GM19351 (cell line): ENCODE measurements around the gene GNAZ.
"Not testable (repeated sequence)": the region's sequence is repeated elsewhere in the genome, so short reads cannot be mapped to it uniquely, and the experiment has no call there.

Source experiments
- ATAC-seq: cut with Tn5 transposase; IDR thresholded peaks from one replicate; pipeline ENCODE4 v1.9.1; 2021; ENCODE audit warnings: mild to moderate bottlenecking, moderate library complexity; ENCODE audit not compliant: unreplicated experiment

GNAZ gene

DNA sequence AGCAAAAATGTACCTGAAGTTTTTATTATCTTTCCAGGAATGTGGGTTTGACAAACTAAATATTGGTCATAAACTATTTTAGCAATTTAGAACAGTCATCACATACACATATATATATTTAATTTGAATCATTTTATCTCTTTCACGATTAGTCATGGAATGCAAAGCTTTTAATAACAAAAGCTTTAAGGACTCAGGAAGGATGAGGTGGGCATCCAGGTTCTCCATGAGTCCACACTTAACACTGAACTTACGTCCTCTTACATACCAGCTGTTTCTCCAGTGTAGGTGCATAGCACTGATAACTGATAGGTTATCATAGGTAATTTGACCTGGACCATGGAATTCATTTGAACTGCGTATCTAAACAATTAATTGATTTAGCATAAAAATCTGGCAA, 28.1 kb upstream of the GNAZ start:
- ATAC-seq = no peak

DNA sequence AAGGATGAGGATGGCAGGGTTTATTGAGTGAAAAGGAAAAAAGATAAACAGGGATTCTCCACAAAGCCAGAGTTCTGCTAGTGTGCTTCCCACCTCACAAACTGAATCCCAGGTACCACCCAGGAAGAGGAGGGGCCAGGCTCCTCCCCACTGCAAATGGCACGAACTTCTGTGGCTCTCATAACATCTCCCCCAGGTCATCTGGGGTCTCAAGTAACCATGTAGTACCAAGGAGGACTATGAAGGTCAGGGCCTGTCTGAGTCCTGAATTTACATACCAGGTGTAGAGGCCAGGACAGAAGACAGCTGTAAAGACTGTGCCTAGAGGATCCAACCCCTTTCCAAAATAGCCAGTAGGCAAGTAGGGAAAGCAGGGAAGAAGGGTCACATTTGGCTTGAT, 25.7 kb upstream of the GNAZ start:
- no peak for ATAC-seq

DNA sequence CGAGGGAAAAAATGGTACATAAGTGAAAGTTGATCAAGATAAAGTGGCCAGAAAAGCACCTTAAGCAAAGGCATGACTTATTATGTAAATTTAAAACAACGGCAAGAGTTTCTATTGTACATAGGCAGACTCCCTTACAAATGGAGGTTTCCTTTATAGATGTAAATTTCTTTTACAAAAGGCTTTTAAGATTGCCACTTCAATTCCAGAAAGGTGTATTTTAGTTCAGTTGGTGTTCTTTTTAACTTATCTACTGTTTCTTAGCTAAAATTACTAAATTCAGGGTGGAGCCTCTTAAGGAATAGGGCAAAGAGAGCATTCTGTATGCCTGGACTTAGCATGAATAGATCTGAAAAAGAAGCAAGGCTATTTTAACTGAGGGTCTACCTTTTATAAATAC, 24.9 kb upstream of the GNAZ start:
- no peak for ATAC-seq

DNA sequence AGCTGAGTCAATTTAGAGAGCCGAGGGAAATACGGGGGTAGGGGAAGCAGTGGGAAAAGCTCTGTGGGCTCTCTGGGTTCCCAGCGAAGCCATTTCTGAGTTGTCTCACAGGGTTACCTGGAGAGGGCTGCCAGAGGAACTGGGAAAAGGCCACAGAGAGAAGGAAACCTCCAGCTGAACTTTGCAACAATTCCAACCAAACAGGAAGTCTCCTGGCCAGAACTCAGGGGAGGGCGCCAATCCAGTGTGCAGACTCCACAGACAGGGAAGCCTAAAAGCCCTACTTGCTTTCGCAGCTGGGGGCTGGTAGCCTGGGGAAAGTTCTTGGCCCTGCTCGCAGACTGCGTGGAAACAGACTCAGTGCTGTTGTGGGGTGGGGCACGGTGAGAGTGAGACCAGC, 23.1 kb upstream of the GNAZ start:
- ATAC-seq = no peak

DNA sequence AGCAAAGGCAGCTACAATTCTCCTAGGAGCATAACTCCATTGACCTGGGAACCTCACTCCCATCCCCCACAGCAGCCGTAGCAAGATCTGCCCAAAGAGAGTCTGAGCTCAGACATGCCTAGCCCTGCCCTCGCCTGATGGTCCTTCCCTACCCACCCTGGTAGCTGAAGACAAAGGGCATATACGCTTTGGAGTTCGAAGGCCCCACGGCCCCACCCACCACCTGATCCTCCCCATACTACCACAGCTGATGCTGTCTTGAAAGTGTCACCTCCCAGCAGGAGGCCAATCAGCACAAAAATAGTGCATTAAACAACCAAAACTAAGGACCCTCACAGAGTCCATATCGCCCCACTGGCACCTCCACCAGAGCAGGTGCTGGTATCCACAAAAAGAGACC, 22.6 kb upstream of the GNAZ start:
- ATAC-seq = no peak

DNA sequence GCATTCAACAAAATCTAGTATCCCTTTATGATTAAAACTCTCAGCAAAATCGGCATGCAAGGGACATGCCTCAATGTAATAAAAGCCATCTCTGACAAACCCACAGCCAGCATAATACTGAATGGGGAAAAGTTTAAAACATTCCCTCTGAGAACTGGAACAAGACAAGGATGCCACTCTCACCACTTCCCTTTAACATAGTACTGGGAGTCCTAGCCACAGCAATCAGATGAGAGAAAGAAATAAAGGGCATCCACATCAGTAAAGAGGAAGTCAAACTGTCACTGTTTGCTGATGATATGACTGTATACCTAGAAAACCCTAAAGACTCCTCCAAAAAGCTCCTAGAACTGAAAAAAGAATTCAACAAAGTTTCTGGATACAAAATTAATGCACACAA, 19.8 kb upstream of the GNAZ start:
- ATAC-seq = not testable (repeated sequence)

DNA sequence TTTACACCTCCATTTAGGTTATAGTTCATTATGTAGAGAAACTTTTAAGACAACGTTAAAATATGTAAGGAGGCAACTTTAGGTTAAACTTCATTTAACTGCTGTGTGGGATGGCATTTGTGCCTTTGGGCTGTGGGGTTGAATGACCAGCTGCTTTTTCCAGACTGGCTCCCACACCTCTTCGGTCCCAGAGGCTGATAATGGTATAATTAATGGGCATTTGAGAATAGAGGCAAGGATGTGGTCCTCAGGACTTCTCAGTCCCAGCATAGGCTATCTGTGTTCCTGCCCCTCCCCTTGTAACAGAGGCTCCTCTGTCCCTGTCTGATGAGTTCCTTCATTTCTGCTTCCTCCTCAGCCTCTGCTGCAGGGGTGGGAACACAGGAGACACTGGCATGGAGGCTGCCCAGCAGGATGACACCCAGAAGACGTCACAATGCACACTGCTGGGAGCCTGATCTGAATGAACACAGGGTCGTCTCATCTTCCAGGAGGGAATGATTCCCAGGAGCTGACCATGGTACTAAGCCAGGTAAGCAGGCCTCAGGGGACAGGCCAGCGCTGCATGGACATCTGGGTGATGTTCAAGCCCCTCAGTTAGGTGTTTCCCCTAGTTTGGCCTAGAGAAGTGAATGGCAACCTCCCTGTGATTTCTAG, 17.1 kb upstream of the GNAZ start:
- ATAC-seq = no peak

DNA sequence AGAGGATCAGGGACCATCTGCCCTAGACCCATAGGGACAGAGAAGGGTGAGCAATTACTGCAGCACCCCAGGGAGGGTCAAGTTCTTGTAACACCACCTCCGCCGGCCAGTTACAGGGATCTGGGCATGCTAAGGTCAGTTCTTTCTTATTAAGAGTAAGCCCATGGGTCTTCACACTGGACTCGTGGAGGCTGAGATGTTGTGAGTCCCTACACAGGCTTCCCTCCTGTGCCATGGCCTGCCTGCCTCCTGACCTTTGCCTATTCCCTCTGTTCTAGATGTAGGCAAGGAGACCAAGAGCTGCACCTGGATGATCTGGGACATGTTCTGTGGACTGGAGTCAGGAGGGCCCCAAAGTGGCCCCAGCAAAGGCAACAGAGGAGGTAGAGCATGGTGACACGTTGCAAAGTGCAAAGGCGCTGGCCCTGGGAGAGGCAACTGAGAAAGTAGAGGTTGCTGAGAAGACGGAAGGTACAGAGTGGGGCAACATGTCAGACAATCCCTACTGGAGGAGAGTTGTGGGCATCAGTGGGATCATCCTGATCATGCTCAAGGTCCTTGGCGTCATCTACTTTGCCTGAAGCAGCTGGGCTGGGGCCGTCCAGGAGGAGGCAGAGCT, 16.3 kb upstream of the GNAZ start:
- ATAC-seq = no peak

DNA sequence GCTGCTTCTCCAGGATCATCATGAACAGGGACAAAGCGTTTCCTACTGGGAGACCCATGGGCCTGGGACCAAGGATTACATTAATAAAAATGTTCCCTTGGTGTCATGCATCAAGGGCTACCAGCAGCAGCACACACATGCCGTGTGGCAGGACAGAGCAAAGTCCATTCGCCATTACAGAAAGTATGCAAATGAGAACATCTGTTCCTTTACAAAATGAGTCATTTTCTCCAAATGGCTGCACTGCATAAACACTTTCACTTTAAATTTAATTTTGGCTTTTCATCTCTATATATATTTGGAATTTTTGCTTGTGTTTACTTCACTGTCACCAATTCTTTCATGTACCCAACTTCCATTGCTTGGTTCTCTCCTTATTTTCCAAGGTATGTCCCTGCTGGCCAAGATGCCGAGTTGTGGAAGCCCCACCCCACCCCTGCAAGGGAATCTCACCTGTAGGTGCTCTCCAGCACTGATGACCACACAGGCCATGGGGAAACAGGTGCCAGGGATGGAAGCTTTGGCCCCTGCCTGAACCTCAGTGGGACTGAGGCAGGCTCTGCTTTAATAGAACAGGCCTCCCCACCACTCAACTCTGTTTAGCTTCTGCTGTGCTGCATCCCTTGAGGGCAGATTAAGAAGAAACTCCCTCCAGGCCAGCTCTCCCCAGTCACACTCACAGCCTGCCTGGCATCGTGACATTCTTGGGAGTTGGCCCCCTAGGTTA, 15.6 kb upstream of the GNAZ start:
- ATAC-seq = peak; percentile 55

DNA sequence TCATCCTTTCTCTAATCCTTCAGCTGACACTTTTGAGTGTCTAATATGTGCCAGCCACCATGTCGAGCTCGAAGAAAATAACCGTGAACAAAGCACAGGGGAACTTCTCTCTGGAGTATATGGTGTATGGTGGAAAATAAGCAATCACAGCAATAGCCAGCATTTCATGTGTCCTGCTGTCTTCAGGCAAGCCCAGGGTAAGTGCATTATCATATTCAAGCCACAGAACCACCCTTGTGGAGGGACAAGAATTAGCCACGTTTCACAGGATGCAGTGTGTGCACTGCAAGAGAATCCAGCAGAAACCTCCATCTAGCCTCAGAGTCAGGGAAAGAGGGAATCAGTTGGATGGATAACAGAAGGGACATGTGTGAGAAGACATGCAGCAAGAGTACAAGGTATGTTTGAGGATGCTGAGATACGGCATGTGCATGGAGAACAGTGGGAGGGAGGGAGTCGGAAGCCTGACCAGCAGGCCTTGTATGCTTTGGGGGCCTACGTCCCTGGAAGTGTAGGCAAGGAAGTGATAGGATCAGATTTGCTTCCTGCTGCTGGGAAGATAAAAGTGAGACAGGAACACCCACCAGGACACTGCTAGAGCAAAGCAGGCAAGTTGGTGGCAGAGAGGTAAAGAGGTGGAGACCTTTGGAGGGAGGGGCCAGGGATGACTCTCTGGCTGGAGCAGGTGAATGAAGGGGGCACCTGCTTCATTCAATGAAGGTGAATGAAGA, 14.7 kb upstream of the GNAZ start:
- ATAC-seq = no peak

DNA sequence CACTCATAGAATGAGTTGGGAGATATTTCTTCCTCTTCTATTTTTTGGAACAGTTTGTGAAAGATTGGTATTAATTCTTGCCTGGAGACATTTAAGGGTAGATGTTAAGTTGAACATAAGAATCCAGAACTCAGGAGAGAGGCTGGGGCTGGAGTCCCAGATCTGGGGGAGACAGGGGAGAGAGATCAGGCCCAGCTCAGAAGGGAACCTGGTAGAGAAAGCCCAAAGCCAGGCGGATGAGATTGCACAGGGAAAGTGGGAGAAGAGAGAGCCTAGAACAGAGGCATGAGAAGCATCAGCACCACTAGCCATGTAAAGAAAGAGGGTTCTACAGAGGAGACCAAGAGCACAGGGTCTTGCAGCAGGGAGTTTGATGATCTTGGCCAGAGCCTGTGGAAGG, 13.0 kb upstream of the GNAZ start:
- ATAC-seq = no peak

DNA sequence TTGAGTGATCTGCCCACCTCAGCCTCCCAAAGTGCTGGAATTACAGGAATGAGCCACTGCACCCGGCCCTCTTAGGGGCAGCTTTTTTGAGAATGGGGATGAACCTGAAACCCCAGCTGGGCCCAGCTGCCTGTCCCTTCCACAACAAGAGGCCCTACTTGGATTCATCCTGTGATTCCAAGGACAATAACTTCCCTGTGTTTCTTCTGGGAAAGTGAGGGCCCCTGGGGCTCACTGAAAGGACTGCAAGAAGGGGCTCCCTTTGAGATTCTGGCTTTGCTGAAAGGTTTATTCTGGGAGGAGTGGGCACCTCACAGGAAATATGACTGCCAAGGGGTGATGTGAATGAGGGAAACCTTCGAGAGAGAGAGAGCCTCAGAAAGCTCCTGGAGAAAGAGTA, 12.3 kb upstream of the GNAZ start:
- ATAC-seq = no peak

DNA sequence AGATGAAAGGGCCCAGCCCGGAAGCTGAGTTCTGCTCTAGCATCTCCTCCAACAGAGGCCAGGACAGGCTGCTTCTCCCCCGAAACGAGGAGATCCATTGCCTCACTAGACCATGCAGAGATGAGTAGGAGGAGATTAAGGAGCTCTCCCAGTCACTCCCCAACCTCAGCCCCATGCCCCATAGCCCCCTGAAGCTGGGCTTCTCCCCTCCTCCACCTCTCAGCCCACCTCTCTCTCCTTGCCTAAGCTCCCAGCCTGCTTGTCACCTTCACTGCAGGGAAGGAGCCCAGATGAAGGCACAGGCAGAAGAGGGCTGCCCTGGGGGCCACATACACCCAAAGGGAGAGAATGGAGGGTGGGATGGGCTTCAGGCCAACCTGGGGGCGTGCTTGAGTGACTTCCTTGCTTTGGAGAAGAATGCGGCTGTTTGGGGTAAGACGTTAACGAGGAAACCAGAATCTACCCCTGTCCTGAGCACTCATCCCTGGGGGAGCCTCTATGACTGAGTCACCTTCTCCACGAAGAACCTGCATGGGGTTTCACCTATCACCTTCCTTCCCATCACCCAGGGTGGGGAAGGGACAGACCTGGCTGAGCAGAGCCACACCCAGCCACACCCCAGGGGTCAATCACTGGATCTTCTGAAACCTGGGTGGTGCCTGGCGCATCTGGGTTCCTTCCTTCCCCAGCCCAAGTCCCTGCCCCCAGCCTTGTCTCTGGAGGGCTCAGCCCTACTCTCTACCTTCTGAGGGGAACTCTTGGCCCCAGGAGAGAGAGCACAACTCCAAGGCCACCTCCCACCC, 11.6 kb upstream of the GNAZ start:
- ATAC-seq = no peak

DNA sequence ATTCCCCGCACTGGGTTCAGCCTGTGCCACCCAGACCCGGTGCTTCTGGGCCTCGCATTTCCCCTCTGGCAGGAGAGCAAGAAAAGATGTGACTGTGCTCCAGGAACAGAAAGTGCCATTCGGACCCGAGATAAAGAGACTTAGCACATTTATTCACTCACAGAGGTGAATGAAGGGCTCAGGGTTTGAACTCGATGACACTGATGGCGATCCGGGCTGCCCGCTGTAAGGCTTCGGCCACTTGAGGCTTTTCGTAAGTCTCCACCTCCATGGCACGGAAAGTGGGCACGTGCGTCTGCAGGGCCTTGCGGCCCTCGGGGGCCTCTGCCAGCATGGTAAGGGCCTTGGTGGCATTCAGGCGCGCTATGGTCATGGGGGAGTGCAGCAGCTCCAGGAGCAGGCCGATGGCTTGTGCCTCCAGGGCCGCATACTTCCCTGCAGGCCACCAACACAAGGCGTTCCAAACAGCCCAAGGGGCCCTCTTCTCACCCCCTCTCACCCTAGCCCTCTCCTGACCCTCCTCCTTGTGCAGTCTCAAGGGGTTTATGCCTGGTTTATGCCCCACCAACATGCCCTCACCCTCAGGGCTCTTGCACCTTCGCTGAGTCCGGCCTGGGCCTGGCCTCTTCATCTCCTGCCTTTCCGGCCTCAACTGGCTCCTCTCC, 10.9 kb upstream of the GNAZ start:
- ATAC-seq = no peak

DNA sequence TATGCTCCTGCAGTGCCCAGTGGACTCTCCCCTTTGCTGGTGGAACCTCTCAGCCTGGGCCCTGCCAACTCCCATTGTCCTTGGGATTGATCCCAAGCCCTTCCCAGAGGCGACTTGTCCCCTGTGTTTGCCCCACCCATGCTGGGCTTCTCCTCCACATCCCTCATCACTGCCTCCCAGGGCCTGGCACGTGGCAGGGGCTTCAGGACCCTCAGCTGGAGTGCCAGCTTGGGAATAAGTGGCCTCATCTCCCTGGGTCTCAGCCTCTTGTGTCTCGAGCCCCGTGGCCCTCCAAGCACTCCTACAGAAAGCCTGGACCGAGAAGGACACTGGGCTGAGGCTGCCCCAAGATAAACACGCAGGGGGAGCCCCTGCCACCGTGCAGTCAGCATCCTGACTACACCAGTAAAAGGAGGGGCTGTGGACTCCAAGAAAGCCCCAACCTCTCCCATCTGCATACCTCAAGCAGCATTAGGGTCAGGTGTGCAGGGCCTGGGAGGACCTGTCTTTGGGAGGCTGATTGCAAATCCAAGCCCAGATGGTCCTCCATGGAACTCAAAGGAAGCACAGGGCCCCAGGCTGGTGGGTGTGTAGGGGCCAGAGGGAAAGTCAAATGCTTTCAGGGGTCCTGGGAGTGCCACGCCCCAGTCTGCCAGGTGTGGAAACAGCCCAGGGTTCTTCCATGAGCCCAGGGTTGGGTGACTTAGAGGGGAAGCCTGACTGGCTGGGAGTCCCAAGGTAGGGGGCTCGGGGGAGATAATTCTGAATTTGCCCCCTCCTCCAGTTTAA, 9.5 kb upstream of the GNAZ start:
- ATAC-seq = no peak

DNA sequence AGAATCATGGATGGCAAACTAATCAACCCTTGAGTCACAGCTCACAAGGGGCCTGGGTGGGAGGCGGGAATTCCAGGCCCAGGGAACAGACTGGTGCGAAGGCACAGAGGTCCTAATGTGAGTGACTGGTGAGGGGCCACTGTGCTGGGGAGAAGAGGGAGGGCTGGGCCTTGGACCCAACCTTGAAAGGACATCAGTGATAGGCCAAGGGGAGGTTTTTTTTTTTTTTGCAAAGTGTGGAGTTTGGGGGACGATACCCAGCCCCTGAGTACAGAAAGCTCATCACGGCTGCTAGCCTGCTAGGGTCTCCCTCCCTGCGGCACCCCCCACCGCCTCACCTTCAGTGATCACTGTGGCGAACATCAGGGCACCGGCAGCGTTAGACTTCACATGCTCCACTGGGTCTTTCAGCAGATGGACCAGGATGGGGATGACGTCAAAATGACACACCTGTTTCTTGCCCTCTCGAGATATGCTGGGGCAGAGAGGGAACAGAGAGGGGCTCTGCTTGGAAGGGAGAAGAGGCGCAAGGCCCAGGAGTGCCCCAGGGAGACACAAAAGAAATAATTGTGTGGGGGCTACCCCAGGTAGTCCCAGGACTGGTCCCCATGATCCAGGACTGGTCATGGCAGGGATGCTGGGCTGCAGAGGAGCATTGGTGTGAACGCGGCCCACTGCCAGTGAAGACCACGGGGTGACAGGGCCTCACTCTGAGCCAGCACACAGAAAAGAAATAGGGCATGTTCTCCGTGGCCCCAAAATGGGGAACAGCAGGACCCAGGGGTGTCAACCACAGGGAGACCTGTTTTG, 8.6 kb upstream of the GNAZ start:
- ATAC-seq = no peak

DNA sequence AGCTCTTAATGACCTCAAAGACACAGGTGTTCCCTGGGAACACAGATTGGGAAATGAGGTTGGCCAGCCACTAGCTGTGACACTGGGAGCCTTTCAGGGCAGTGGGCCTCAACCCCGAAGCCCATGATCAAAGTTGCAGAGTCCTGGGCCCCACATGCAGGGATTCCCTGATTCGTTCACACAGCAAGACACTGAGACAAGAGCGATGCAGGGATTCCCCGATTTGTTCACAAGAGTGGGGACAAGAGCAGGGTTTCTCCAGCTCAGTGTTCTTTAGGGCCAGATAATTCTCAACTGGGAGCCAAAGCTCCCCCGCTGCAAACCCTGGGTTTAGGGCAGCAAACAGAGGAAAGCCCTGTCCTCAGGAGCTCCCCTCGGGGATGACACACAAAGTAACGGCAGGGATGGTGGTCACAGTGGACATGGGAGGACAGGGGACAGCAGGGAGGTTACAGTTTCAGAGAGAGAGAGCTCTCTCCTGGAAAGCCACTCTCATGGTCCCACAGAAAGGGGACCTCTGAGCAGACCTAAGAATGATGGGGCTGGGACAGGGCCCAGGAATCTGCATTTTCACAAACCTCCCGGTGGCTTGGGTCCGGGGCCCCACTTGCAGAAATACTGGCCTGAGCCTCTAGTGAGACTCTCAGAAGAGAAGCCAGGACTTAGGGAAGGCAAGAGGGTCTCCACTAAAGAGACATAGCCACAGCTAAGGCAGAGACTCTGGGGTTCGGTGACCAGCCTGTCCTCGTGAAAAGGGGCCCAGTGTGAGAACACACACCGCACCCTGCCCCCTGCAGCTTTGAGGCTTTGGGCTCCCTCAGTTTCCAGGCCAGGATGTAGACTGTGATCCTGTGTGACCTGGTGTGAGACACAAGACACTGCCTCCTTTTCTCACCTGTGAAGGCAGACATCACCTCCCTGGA, 7.4 kb upstream of the GNAZ start:
- no peak for ATAC-seq
